HG03354 (cell line): ENCODE measurements around the gene HGF.
"Not testable (repeated sequence)": the region's sequence is repeated elsewhere in the genome, so short reads cannot be mapped to it uniquely, and the experiment has no call there.

Experiments
- ATAC-seq: cut with Tn5 transposase; IDR thresholded peaks from one replicate; pipeline ENCODE4 v1.9.1; 2021; ENCODE audit warnings: mild to moderate bottlenecking; ENCODE audit not compliant: unreplicated experiment, poor library complexity, severe bottlenecking

Gene HGF

DNA sequence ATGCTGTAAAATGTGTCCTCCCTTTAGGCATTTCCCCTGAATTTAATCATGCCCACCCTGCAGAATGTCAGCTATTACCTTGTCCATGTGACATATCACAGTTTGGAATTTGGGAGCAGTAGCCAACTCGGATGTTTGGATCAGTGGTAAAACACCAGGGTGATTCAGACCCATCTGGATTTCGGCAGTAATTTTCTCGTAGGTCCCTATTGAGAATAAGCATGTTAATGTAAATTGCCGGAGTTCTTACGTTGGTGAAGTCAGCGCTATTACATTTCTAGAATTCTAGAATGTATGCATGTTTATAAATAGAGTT lies 44.1 kb downstream of the HGF start:
- ATAC-seq, result no peak

GRCh38 chr7:81725003-81725811 lies 44.6 kb downstream of the HGF start:
- no peak for ATAC-seq

DNA sequence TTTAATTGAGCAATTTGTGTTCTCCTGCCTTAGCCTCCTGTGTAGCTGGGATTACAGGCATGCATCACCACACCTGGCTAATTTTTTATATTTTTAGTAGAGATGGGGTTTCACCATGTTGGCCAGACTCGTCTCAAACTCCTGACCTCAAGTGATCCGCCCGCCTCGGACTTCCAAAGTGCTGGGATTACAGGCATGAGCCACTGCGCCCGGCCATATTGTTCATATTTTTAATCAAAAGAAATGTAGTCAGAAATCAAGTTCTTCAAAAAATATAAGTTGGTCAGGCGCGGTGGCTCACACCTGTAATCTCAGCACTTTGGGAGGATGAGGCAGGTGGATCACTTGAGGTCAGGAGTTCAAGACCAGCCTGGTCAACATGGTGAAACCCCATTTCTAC lies 47.6 kb downstream of the HGF start:
- not testable (repeated sequence) for ATAC-seq

DNA sequence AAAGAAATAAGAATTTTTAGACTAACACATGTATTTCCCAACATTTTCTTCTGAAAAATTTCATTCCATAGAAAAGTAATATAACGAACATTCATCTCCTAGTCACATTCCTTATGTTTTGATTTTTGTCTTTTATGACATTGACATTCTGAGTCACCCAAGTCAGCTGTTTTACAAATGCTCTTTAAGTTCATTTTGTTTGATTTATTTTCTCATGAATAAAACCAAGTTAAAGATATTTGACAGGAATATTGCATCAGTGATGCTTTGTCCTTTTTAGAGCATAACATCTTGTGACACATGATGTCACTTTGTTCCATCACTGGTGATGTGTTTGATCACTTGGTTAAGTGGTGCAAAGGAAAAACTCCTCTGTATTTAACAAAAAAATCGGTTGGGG lies 48.4 kb downstream of the HGF start:
- no peak for ATAC-seq

DNA sequence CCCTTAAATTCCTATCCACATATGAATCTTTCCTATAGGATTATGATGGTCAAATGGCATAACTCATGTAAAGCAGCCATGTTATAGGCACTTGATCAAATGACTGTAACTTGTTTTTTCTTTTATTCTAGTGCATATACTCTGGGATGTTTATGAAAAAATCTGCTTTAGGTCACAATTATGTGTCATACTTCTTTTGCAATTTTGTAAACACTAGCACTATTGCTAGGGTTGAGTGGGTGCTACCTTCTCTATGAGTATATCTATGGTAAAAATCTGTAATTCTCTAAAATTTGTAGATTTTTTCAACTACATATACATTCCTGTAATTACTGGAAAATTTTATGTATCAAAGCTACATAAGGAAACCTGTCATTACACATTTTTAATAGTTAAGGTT lies 50.0 kb downstream of the HGF start:
- ATAC-seq, result no peak

- no peak for ATAC-seq
Measured at GRCh38 chr7:81715984-81716588, 53.8 kb downstream of the HGF start.

DNA sequence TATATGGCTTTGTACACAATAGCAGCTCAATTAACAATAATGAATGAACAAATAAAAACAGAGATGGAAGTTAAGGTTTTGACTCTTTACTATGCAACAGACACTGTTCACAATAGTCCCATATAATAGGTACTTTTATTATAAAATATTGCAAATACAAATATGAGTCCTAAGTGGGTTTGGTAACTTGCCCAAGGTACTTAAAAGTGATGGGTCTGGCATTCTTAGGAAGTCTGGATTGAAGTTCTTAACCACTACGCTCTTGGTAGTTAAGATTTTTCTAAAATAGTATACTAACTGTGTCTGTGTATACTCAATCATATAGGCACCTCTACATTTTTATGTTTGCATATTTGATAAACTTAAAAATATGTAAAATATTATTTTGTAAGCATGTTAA lies 55.5 kb downstream of the HGF start:
- ATAC-seq, result no peak

GRCh38 chr7:81710751-81711150 lies 59.1 kb downstream of the HGF start:
- no peak for ATAC-seq

DNA sequence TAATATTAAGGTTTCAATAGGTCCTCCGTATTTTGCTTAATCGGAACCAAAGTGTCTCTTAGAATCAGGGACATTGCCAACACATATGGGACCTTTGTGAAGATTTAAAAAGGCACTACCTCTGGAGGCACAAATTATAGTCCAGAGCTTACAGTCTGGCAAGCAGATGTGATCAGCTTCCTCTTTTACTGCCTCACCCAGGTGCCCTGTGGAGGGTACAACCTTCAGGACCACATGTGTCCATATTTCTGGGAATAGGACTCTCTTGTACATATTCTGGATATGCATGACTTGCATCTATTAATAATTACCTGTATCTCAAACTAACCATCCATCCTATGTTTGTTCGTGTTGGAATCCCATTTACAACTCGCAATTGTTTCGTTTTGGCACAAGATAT lies 60.0 kb downstream of the HGF start:
- ATAC-seq, result no peak

DNA sequence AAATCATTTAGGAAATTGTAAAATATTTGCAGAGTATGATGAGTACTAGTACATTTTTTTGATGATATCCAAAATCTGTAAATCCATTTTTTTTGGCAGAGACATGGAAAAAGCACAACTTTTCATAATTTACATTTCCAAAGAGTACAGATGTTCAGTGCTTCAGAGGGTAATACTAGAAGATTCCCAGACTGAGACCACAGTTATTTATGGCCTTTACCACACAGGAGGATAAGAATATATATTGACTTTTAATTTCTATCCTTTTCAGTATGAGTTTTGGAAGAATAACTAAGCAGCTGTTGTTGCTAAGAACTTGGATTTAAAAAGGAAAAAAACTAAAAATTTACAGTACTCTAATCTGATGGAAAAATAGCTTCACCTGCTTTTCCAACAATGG lies 61.9 kb downstream of the HGF start:
- no peak for ATAC-seq

- no peak for ATAC-seq
Measured at GRCh38 chr7:81707196-81707595, 62.7 kb downstream of the HGF start.

- no peak for ATAC-seq
Measured at GRCh38 chr7:81705206-81705605, 64.6 kb downstream of the HGF start.

- no peak for ATAC-seq
Measured at GRCh38 chr7:81704595-81704994, 65.3 kb downstream of the HGF start.

DNA sequence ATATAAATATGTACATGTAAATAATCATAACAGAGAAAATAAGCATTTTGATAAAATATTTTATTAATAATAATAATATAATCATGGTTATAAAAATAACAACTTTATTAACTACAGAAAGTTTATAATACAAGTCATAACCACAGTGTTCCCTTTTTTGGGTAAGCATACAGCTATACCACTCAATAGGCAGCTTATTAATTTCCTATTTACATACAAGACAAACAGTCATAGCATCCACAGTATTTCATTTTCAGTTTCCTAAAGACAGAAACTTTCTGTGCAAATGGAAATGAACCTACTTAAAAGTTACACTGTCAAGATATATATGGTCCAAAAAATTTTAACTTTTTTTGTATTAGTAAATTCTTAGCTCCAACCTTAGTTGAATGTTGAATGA lies 70.9 kb downstream of the HGF start:
- ATAC-seq, result no peak

DNA sequence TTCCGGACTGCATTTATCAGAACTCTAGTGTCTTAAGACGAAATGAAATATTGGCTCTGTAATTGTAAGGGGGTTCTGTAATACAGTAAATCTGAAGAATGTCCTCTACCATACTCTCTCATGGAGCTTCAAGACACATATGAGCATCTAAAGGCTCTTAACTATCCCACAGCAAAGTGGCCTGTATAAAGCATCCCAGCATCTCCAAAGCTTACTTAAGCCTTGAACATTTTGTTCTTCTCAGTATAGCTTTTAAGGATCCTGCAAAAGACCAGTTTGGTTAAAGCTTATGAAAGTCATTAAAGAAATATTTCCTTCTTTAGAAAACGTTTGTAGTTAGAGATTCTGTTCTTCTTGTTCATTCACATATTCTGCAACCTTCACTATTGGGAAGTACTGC lies 75.1 kb downstream of the HGF start:
- ATAC-seq, result no peak

DNA sequence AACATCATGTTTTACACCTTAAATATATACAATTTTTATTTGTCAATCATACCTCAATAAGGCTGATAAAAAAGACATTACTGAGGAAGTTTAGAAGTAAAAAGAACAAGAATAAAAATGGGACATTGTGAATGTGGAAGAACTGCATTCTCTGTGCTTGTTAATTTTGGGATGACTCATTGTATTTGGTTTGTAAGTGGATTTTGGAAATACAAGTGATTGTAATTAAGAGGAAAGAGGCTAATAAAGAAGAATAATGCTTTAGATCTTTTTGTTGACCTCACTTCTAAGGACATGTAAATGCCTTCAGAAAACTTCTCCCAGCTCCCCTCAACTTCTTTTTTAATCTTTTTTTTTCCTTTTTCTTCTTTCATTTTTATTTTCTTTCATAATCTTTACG lies 76.0 kb downstream of the HGF start:
- ATAC-seq, result no peak

DNA sequence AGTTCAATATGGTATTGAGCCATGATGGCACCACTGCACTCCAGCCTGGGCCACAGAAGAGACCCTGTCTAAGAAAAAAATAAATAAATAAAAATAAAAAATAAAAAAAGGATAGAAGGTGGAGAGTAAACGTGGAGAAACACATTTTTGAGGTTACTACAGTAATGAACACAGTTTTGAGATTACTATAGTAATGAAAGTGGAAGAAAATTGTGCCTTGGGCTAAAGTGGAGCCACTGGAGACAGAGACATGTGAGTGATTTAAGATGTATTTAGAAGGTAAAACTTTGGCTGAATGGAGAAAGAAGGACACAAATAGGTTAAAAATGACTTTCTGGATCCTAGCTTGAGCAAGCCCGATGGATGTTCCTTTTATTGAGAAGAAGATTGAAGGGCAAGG lies 76.8 kb downstream of the HGF start:
- no peak for ATAC-seq

- ATAC-seq, result no peak
Measured at GRCh38 chr7:81692146-81692905, 77.5 kb downstream of the HGF start.

- ATAC-seq, result no peak
Measured at GRCh38 chr7:81691199-81691821, 78.5 kb downstream of the HGF start.

GRCh38 chr7:81690688-81691087 lies 79.2 kb downstream of the HGF start:
- no peak for ATAC-seq

DNA sequence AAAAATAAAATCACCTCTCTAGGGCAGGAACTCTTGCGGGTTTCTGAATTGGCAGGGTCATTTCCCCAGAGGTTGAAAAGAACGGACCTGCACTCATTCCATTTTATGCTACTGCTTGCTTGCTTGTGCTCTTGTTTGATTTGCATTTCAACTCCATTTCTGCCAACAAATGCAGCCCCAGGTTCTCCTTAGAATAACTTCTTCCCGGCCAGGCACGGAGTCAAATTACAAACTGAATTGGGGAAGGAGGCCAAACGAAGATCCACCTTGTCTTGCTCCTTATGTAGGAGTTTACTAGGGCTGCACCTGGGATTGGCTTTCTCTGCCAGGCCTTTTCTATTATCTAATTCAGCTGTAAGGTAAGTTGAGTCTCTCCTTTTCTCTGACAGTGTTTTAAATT lies 79.6 kb downstream of the HGF start:
- ATAC-seq, result no peak
